Keratinocyte (primary cell): ENCODE results near the gene TBCD.

Experiments
- CTCF ChIP-seq, 3 experiments: IDR thresholded peaks in 1 of 3; conservative IDR thresholded peaks in 1 of 3; optimal IDR thresholded peaks in 1 of 3; 2 replicates in 2 of 3; 3 replicates in 1 of 3; pipeline versions ENCODE3 to v1.5.1; 2011; ENCODE audit warnings: low read length in 3 of 3, mild to moderate bottlenecking in 3 of 3, moderate library complexity in 2 of 3, control low read depth in 1 of 3, inconsistent platforms in 1 of 3; ENCODE audit not compliant: insufficient read depth in 2 of 3; ENCODE audit errors: extremely low read depth in 1 of 3
- EZH2 ChIP-seq: IDR thresholded peaks from one replicate; pipeline ENCODE4 v1.6.1; 2012; ENCODE audit warnings: inconsistent platforms, mild to moderate bottlenecking, low read length, moderate library complexity

- TF ChIP-seq CTCF (optimal IDR thresholded peaks at IDR 0.05 in 1 of 3, IDR thresholded peaks at IDR 0.05 in 1 of 3, conservative IDR thresholded peaks at IDR 0.05 in 1 of 3; ENCODE audit: extremely low read depth in 1 of 3, insufficient read depth in 2 of 3, low read length in 3 of 3) (no peak), EZH2 (no peak)
Observed at GRCh38 chr17:82887255-82888164, 135.6 kb downstream of the TBCD start.
